ENCODE data around the gene MTFR1L. TPM values are rescaled to one million over a fixed set of nuclear protein-coding genes. Genes with fewer than 3 reads are reported as not detected.

The MTFR1L gene
- polyA plus RNA-seq, 1 donor (not counting 4 experiments of a cell fraction or from before 2014, with no cell fraction given), result 31.6 TPM

- Histone ChIP-seq H3K36me3 (ENCODE audit: control insufficient read depth in 2 of 2, extremely low read depth in 1 of 2, insufficient read depth in 2 of 2, low read length in 2 of 2) (peaks cover 18 to 30% of the 10 kb centered on the region in 2 experiments), H3K9ac (ENCODE audit: control insufficient read depth, extremely low read depth, insufficient read depth, low read length) (no peak overlapping the region), H3K4me2 (ENCODE audit: control insufficient read depth, extremely low read depth, insufficient read depth, low read depth, low read length) (no peak overlapping the region), H3K4me1 (ENCODE audit: control insufficient read depth, extremely low read depth, insufficient read depth, low read length) (no peaks in the 10 kb centered on the region), H3K27ac (ENCODE audit: control insufficient read depth, insufficient read depth, low read length) (no peak overlapping the region), H3K4me3 (ENCODE audit: control insufficient read depth in 2 of 3, extremely low read depth in 1 of 3, insufficient read depth in 2 of 3, low read depth in 1 of 3, low read length in 3 of 3) (no peak overlapping the region), H3K27me3 (ENCODE audit: control insufficient read depth, extremely low read depth, insufficient read depth, low read length) (no peaks in the 10 kb centered on the region), H3K79me2 (ENCODE audit: control insufficient read depth, insufficient read depth, low read length) (no peaks in the 10 kb centered on the region), H2AFZ (ENCODE audit: control insufficient read depth, low read length) (no peak overlapping the region), H4K20me1 (ENCODE audit: control insufficient read depth, extremely low read depth, insufficient read depth, low read length) (no peaks in the 10 kb centered on the region), H3K9me3 (ENCODE audit: control insufficient read depth, low read depth, low read length) (no peaks in the 10 kb centered on the region), H3K9me1 (ENCODE audit: control insufficient read depth, extremely low read depth, insufficient read depth, low read length) (peaks cover under 1% of the 10 kb centered on the region)
- FAIRE-seq (no peak), DNase-seq (ENCODE audit: low read depth, low spot score) (no peak)
- no peak for TF ChIP-seq CTCF (optimal IDR thresholded peaks at IDR 0.05 in 1 of 3, IDR thresholded peaks at IDR 0.05 in 1 of 3, conservative IDR thresholded peaks at IDR 0.05 in 1 of 3; ENCODE audit: extremely low read depth in 1 of 3, insufficient read depth in 2 of 3, low read length in 3 of 3)
- no peak for TF ChIP-seq EZH2 (IDR thresholded peaks at IDR 0.05; ENCODE audit: low read length)
- dilution Hi-C loops (cut with MboI; ENCODE audit: extremely low pct_ligation_motif_present, low sequenced_read_pairs), result no loop called here
Observed at GRCh38 chr1:25811384-25812082, 8.2 kb upstream of the MTFR1L start.

DNA sequence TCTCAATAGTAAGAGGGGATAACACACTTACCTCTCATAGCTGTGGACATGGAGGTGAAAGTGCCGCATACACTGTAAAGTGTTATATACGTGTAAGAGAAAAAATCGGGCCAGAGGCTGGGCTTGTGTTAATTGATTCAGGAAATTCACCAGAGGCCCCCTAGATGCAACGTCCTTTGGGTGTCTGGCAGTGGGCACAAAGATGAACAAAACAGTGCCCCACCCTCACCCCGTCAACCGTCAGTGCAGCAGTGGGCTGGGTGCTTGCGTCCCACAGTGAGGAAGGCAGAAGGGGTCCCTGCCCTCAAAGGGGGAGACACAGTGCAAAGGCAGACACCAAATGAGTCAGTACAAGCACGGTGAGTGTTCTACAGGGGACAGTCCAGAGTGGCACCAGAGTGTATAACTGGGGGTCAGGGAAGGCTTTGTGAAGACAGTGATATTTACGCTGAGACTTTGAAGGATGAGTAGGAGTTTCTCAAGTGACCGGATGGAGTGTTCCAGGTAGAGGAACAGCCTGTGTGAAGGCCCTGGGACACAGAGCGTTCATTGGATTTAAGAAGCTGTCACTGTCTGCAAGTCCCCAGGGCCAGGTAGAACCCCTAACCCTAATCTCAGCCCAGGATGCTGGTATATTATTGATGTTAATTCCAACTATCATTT is 6.6 kb upstream of the MTFR1L start:
- FAIRE-seq (no peak), DNase-seq (ENCODE audit: low read depth, low spot score) (no peak)
- H3K4me2 ChIP-seq (ENCODE audit: control insufficient read depth, extremely low read depth, insufficient read depth, low read depth, low read length), result no peak overlapping the region
- peaks cover 7% of the 10 kb centered on the region for H3K4me1 ChIP-seq (ENCODE audit: control insufficient read depth, extremely low read depth, insufficient read depth, low read length)
- H2AFZ ChIP-seq (ENCODE audit: control insufficient read depth, low read length), result no peak overlapping the region
- H3K4me3 ChIP-seq (ENCODE audit: control insufficient read depth in 2 of 3, extremely low read depth in 1 of 3, insufficient read depth in 2 of 3, low read depth in 1 of 3, low read length in 3 of 3), result no peak overlapping the region
- H3K36me3 ChIP-seq (ENCODE audit: control insufficient read depth in 2 of 2, extremely low read depth in 1 of 2, insufficient read depth in 2 of 2, low read length in 2 of 2), result peaks cover 16 to 28% of the 10 kb centered on the region in 2 experiments
- dilution Hi-C loops (cut with MboI; ENCODE audit: extremely low pct_ligation_motif_present, low sequenced_read_pairs), result no loop called here
- H3K9me3 ChIP-seq (ENCODE audit: control insufficient read depth, low read depth, low read length), result no peaks in the 10 kb centered on the region
- H3K79me2 ChIP-seq (ENCODE audit: control insufficient read depth, insufficient read depth, low read length), result no peaks in the 10 kb centered on the region
- H4K20me1 ChIP-seq (ENCODE audit: control insufficient read depth, extremely low read depth, insufficient read depth, low read length), result no peaks in the 10 kb centered on the region
- no peak overlapping the region for H3K27ac ChIP-seq (ENCODE audit: control insufficient read depth, insufficient read depth, low read length)
- H3K27me3 ChIP-seq (ENCODE audit: control insufficient read depth, extremely low read depth, insufficient read depth, low read length), result no peaks in the 10 kb centered on the region
- no peak overlapping the region for H3K9ac ChIP-seq (ENCODE audit: control insufficient read depth, extremely low read depth, insufficient read depth, low read length)
- TF ChIP-seq EZH2 (IDR thresholded peaks at IDR 0.05; ENCODE audit: low read length), result no peak
- TF ChIP-seq CTCF (optimal IDR thresholded peaks at IDR 0.05 in 1 of 3, IDR thresholded peaks at IDR 0.05 in 1 of 3, conservative IDR thresholded peaks at IDR 0.05 in 1 of 3; ENCODE audit: extremely low read depth in 1 of 3, insufficient read depth in 2 of 3, low read length in 3 of 3), result no peak
- peaks cover 2% of the 10 kb centered on the region for H3K9me1 ChIP-seq (ENCODE audit: control insufficient read depth, extremely low read depth, insufficient read depth, low read length)
